HuH-7 (cell line): ENCODE measurements around the gene GPNMB.

Source experiments
- DNase-seq: peaks from one replicate; pipeline ENCODE4 v3.0.0; 2011; ENCODE audit warnings: low spot score

GPNMB gene

GRCh38 chr7:23272275-23272674 lies 25.7 kb downstream of the GPNMB start:
- no peak for DNase-seq

- peak; percentile 83 for DNase-seq
Observed at GRCh38 chr7:23273141-23273599, 26.6 kb downstream of the GPNMB start.

- DNase-seq = no peak
Observed at GRCh38 chr7:23275912-23276311, 29.3 kb downstream of the GPNMB start.

GRCh38 chr7:23276376-23276775 lies 29.8 kb downstream of the GPNMB start:
- DNase-seq = no peak

GRCh38 chr7:23276947-23277346 lies 30.4 kb downstream of the GPNMB start:
- DNase-seq = no peak

- peak; percentile 76 for DNase-seq
Observed at GRCh38 chr7:23277359-23277989, 30.9 kb downstream of the GPNMB start.

- DNase-seq = no peak
Observed at GRCh38 chr7:23279819-23280525, 33.4 kb downstream of the GPNMB start.

- no peak for DNase-seq
Observed at GRCh38 chr7:23283086-23283485, 36.5 kb downstream of the GPNMB start.

- DNase-seq = no peak
Observed at GRCh38 chr7:23284871-23285270, 38.3 kb downstream of the GPNMB start.

- no peak for DNase-seq
Observed at GRCh38 chr7:23285657-23286646, 39.4 kb downstream of the GPNMB start.

- no peak for DNase-seq
Observed at GRCh38 chr7:23287612-23288011, 41.0 kb downstream of the GPNMB start.

GRCh38 chr7:23290993-23291392 lies 44.4 kb downstream of the GPNMB start:
- no peak for DNase-seq

GRCh38 chr7:23291957-23292560 lies 45.5 kb downstream of the GPNMB start:
- no peak for DNase-seq

GRCh38 chr7:23292623-23293022 lies 46.0 kb downstream of the GPNMB start:
- DNase-seq = no peak

- peak; percentile 56 for DNase-seq
Observed at GRCh38 chr7:23293500-23294073, 47.0 kb downstream of the GPNMB start.

- DNase-seq = no peak
Observed at GRCh38 chr7:23294549-23295400, 48.2 kb downstream of the GPNMB start.

- no peak for DNase-seq
Observed at GRCh38 chr7:23295401-23295697, 48.8 kb downstream of the GPNMB start.

- no peak for DNase-seq
Observed at GRCh38 chr7:23298141-23298881, 51.7 kb downstream of the GPNMB start.

GRCh38 chr7:23298885-23299769 lies 52.6 kb downstream of the GPNMB start, which contains the start of gene MALSU1:
TSS of gene MALSU1 (plus strand) at chr7:23299339. CDS start at chr7:23299353, 14 bp downstream.
- peak; percentile 92 for DNase-seq
